H1 (cell line): ENCODE data around the gene PIEZO1. TPM values are rescaled to one million over a fixed set of nuclear protein-coding genes. Genes with fewer than 3 reads are reported as not detected.
A peak's percentile ranks its signal among the peaks of the same experiment; 100 is the strongest.

ENCODE experiments used
- CTCF ChIA-PET: fragments of 300-600 bp; sonication (Branson Sonifier 250); formaldehyde crosslinking; loops from one replicate; lab custom pipeline; 2021; ENCODE audit not compliant: partially characterized antibody; lab: Charles Lee
- POLR2A ChIA-PET: fragments of 300-600 bp; sonication (Branson Sonifier 250); formaldehyde crosslinking; loops from one replicate; lab custom pipeline; 2021; ENCODE audit warnings: inconsistent platforms; ENCODE audit not compliant: partially characterized antibody; lab: Charles Lee
- DNase-seq, 2 experiments: peaks; one replicate each; pipeline versions ENCODE4 v3.0.0 to v3.0.0-alpha.2; 2010 to 2022; ENCODE audit warnings: low spot score in 2 of 2, low read depth in 1 of 2, mixed read lengths in 1 of 2
- FAIRE-seq: peaks from 2 replicates; lab custom pipeline; 2011; peaks lifted over from hg19 to GRCh38; lab: Jason Lieb, UNC
- H2AFZ ChIP-seq: 2 replicates; pipeline ENCODE4 v1.8.1; 2012; ENCODE audit warnings: low read length, inconsistent platforms
- H2AK5ac ChIP-seq: 2 replicates; pipeline ENCODE4 v1.6.1; 2013; ENCODE audit warnings: low read depth, low read length
- H2BK120ac ChIP-seq: replicated peaks from 2 replicates; pipeline ENCODE3; 2013; ENCODE audit warnings: low read depth, low read length, inconsistent platforms
- H2BK12ac ChIP-seq: 2 replicates; pipeline ENCODE4 v1.6.1; 2013; ENCODE audit warnings: low read depth, low read length
- H2BK15ac ChIP-seq: 2 replicates; pipeline ENCODE4 v1.6.1; 2013; ENCODE audit warnings: low read length
- H2BK20ac ChIP-seq: 2 replicates; pipeline ENCODE4 v1.6.1; 2013; ENCODE audit warnings: low read length
- H2BK5ac ChIP-seq: 2 replicates; pipeline ENCODE4 v1.6.1; 2013; ENCODE audit warnings: low read depth, low read length
- H3K14ac ChIP-seq: 2 replicates; pipeline ENCODE4 v1.6.1; 2013; ENCODE audit warnings: inconsistent platforms; ENCODE audit not compliant: insufficient read length
- H3K18ac ChIP-seq: 2 replicates; pipeline ENCODE4 v1.6.1; 2013; ENCODE audit warnings: low read length; ENCODE audit errors: extremely low read depth
- H3K23ac ChIP-seq: 2 replicates; pipeline ENCODE4 v1.6.1; 2013; ENCODE audit warnings: inconsistent platforms; ENCODE audit not compliant: insufficient read length
- H3K23me2 ChIP-seq: 2 replicates; pipeline ENCODE4 v1.6.1; 2013; ENCODE audit warnings: low read depth, low read length
- H3K27ac ChIP-seq: 2 replicates; pipeline ENCODE4 v1.6.1; 2011; ENCODE audit warnings: low read depth, low read length, inconsistent platforms
- H3K27me3 ChIP-seq, 4 experiments: replicated peaks in 1 of 4; 1 replicate in 1 of 4; 2 replicates in 3 of 4; pipeline versions ENCODE4 v1.6.1 to v1.8.1; 2011 to 2013; ENCODE audit warnings: low read length in 3 of 4, mild to moderate bottlenecking in 3 of 4, inconsistent platforms in 2 of 4, mixed read lengths in 2 of 4, moderate library complexity in 1 of 4; ENCODE audit not compliant: control insufficient read depth in 3 of 4, insufficient read depth in 3 of 4; ENCODE audit errors: extremely low read depth in 1 of 4
- H3K36me3 ChIP-seq, 4 experiments: 2 replicates each; pipeline versions ENCODE4 v1.6.1 to v1.8.1; 2011 to 2013; ENCODE audit warnings: mild to moderate bottlenecking in 4 of 4, low read length in 3 of 4, moderate library complexity in 2 of 4, control low read depth in 1 of 4, inconsistent platforms in 1 of 4; ENCODE audit not compliant: insufficient read depth in 4 of 4, control insufficient read depth in 2 of 4
- H3K4ac ChIP-seq: replicated peaks from 2 replicates; pipeline ENCODE3; 2013; ENCODE audit warnings: low read length, low read depth, mixed read lengths, inconsistent platforms; ENCODE audit not compliant: insufficient read length
- H3K4me1 ChIP-seq, 4 experiments: replicated peaks in 1 of 4; 1 replicate in 1 of 4; 2 replicates in 3 of 4; pipeline versions ENCODE4 v1.6.1 to v1.8.1; 2011 to 2013; ENCODE audit warnings: low read length in 3 of 4, inconsistent platforms in 2 of 4, mixed read lengths in 1 of 4; ENCODE audit not compliant: insufficient read depth in 4 of 4, control insufficient read depth in 3 of 4
- H3K4me2 ChIP-seq, 2 experiments: 2 replicates each; pipeline versions ENCODE4 v1.6.1 to v1.8.1; 2011 to 2013; ENCODE audit warnings: low read depth in 2 of 2, low read length in 2 of 2, control low read depth in 1 of 2, inconsistent platforms in 1 of 2, mild to moderate bottlenecking in 1 of 2; ENCODE audit not compliant: insufficient read depth in 1 of 2
- H3K4me3 ChIP-seq, 4 experiments: fragments of 200-600, 300-600 bp in 1 of 4; sonication (generic), shearing (Covaris generic), sonication (Bioruptor Twin) in 1 of 4; 2 replicates each; pipeline versions ENCODE4 v1.5.1 to v1.8.1; 2011 to 2016; ENCODE audit warnings: low read length in 4 of 4, low read depth in 3 of 4, control low read depth in 2 of 4, inconsistent platforms in 2 of 4, mild to moderate bottlenecking in 2 of 4, mixed read lengths in 1 of 4, moderate library complexity in 1 of 4; ENCODE audit not compliant: insufficient read depth in 2 of 4; ENCODE audit errors: extremely low read depth in 1 of 4
- H3K56ac ChIP-seq: replicated peaks from 2 replicates; pipeline ENCODE3; 2013; ENCODE audit warnings: low read depth, mild to moderate bottlenecking, mixed read lengths, low read length, inconsistent platforms; ENCODE audit not compliant: insufficient read length
- H3K79me1 ChIP-seq: 2 replicates; pipeline ENCODE4 v1.6.1; 2013; ENCODE audit warnings: low read depth, low read length, control low read depth
- H3K79me2 ChIP-seq, 2 experiments: 2 replicates each; pipeline versions ENCODE4 v1.6.1 to v1.8.1; 2012 to 2013; ENCODE audit warnings: low read length in 2 of 2, mild to moderate bottlenecking in 2 of 2, inconsistent platforms in 1 of 2; ENCODE audit not compliant: insufficient read depth in 2 of 2, control insufficient read depth in 1 of 2
- H3K9ac ChIP-seq, 4 experiments: replicated peaks in 1 of 4; 1 replicate in 1 of 4; 2 replicates in 3 of 4; pipeline versions ENCODE4 v1.6.1 to v1.8.1; 2011 to 2013; ENCODE audit warnings: low read depth in 3 of 4, low read length in 3 of 4, control low read depth in 2 of 4, mild to moderate bottlenecking in 2 of 4, moderate library complexity in 2 of 4, inconsistent platforms in 1 of 4; ENCODE audit errors: extremely low read depth in 1 of 4
- H3K9me3 ChIP-seq, 2 experiments: 2 replicates each; pipeline versions ENCODE4 v1.6.1 to v1.8.1; 2012 to 2013; ENCODE audit warnings: mild to moderate bottlenecking in 2 of 2, moderate library complexity in 2 of 2, control low read depth in 1 of 2, inconsistent platforms in 1 of 2, low read depth in 1 of 2, low read length in 1 of 2, mixed read lengths in 1 of 2; ENCODE audit not compliant: insufficient read depth in 2 of 2
- H4K20me1 ChIP-seq, 2 experiments: replicated peaks in 1 of 2; 2 replicates each; pipeline versions ENCODE3 to v1.8.1; 2011 to 2013; ENCODE audit warnings: inconsistent platforms in 2 of 2, low read length in 2 of 2, mild to moderate bottlenecking in 1 of 2; ENCODE audit not compliant: insufficient read depth in 2 of 2, control insufficient read depth in 1 of 2
- H4K5ac ChIP-seq: 2 replicates; pipeline ENCODE4 v1.6.1; 2013; ENCODE audit warnings: low read length, low read depth, mixed read lengths, inconsistent platforms; ENCODE audit not compliant: insufficient read length
- H4K8ac ChIP-seq: 2 replicates; pipeline ENCODE4 v1.8.0; 2013; ENCODE audit warnings: mild to moderate bottlenecking, moderate library complexity, low read length, inconsistent platforms; ENCODE audit not compliant: insufficient read depth; ENCODE audit errors: extremely low read depth
- H4K91ac ChIP-seq: replicated peaks from 2 replicates; pipeline ENCODE3; 2013; ENCODE audit warnings: low read length, mixed read lengths, inconsistent platforms; ENCODE audit not compliant: insufficient read length
- CEBPB ChIP-seq: IDR thresholded peaks from 2 replicates; pipeline ENCODE4 v1.6.1; 2012; ENCODE audit warnings: low read depth, low read length
- CTBP2 ChIP-seq: IDR thresholded peaks from 2 replicates; pipeline ENCODE4 v1.7.0; 2011; ENCODE audit warnings: borderline replicate concordance, mild to moderate bottlenecking, moderate library complexity, mixed read lengths, low read length; ENCODE audit not compliant: insufficient read depth, insufficient read length
- CTCF ChIP-seq, 3 experiments: IDR thresholded peaks; 1 replicate in 2 of 3; 2 replicates in 1 of 3; pipeline versions ENCODE4 v1.5.1 to v1.6.1; 2011; ENCODE audit warnings: low read length in 3 of 3, mild to moderate bottlenecking in 3 of 3, inconsistent platforms in 2 of 3, low read depth in 1 of 3, moderate library complexity in 1 of 3; ENCODE audit not compliant: insufficient read depth in 1 of 3; ENCODE audit errors: control extremely low read depth in 1 of 3
- HDAC2 ChIP-seq, 2 experiments: fragments of 300-600 bp in 1 of 2; sonication (generic) in 1 of 2; IDR thresholded peaks; 2 replicates each; pipeline ENCODE4 v1.6.1; 2011 to 2012; ENCODE audit warnings: low read depth in 2 of 2, low read length in 2 of 2, mild to moderate bottlenecking in 2 of 2, moderate library complexity in 2 of 2, borderline replicate concordance in 1 of 2, inconsistent platforms in 1 of 2
- MAFK ChIP-seq: IDR thresholded peaks from 2 replicates; pipeline ENCODE4 v1.6.1; 2012; ENCODE audit warnings: low read depth, mild to moderate bottlenecking, improper control_type of control experiment, low read length
- NRF1 ChIP-seq: IDR thresholded peaks from 2 replicates; pipeline ENCODE4 v1.6.1; 2011; ENCODE audit warnings: mild to moderate bottlenecking, low read depth, low read length, improper control_type of control experiment
- RBBP5 ChIP-seq: IDR thresholded peaks from 2 replicates; pipeline ENCODE4 v1.7.1; 2012; ENCODE audit warnings: low read depth, mild to moderate bottlenecking, inconsistent platforms, low read length, moderate library complexity, borderline replicate concordance
- RFX5 ChIP-seq: IDR thresholded peaks from 2 replicates; pipeline ENCODE4 v1.6.1; 2011; ENCODE audit warnings: low read depth, low read length, improper control_type of control experiment, borderline replicate concordance
- RXRA ChIP-seq: IDR thresholded peaks from 2 replicates; pipeline ENCODE4 v1.6.1; 2011; ENCODE audit warnings: low read depth, mild to moderate bottlenecking, low read length, moderate library complexity; ENCODE audit not compliant: insufficient read depth
- TAF7 ChIP-seq: optimal IDR thresholded peaks from 2 replicates; pipeline ENCODE3; 2011; ENCODE audit warnings: low read depth, mild to moderate bottlenecking, inconsistent platforms, low read length, moderate library complexity, borderline replicate concordance
- WGBS, 2 experiments: shearing (Covaris generic) in 1 of 2; methylation state at CpG; one replicate each; pipeline versions ENCODE4 v1.1.6 to v1.1.7; 2013 to 2015; ENCODE audit warnings: low lambda C conversion rate in 2 of 2, mixed read lengths in 2 of 2, inconsistent platforms in 1 of 2, low coverage in 1 of 2, missing lambda C conversion rate in 1 of 2; ENCODE audit not compliant: insufficient replicate concordance in 2 of 2, insufficient coverage in 1 of 2, insufficient read length in 1 of 2; ENCODE audit errors: extremely low coverage in 1 of 2, missing lambda C conversion rate in 1 of 2; 5-methylcytosine and 5-hydroxymethylcytosine counted together
- polyA plus RNA-seq, 7 experiments: library from polyadenylated mRNA; depleted of rRNA in 3 of 7; stranded (reverse) in 5 of 7; unstranded in 2 of 7; fragments of >200 nt in 5 of 7; fragments of 200-250 nt in 2 of 7; gene quantifications; 1 replicate in 5 of 7; 2 replicates in 1 of 7; 4 replicates in 1 of 7; pipeline versions ENCODE4 v1.2.1 to v1.2.3, GENCODE V29; 2011 to 2013; ENCODE audit warnings: missing spikeins in 2 of 7, mixed read lengths in 2 of 7
- total RNA-seq: library from RNA; stranded (reverse); fragmentation: NEBNext Ultra II Directional; extraction: Animal tissue kit (Norgen Biotek cat#: 25700); gene quantifications from 2 replicates; pipeline ENCODE4 v1.2.1, GENCODE V29; 2021

The PIEZO1 gene
- total and polyA plus RNA-seq, 2 of the 8 experiments (the other 6 are each of a cell fraction or from before 2014, with no cell fraction given), result 42.3 to 67.5 TPM

- H3K4me1 ChIP-seq, result peaks cover 4 to 37% (median 29%) of the 10 kb centered on the region in 4 experiments
- peaks cover 0 to 2% of the 10 kb centered on the region in 2 experiments; a peak in 2 of 4 replicates for H3K79me2 ChIP-seq
- peak overlapping the region; percentile 30 to 64; a peak in 3 of 4 replicates for H3K4me2 ChIP-seq
- no peak overlapping the region for H2BK120ac ChIP-seq
- peak overlapping the region; percentile 64 for H3K27ac ChIP-seq
- H2AFZ ChIP-seq, result no peak overlapping the region
- peak overlapping the region; percentile 66 for H4K91ac ChIP-seq
- H3K27me3 ChIP-seq, result no peaks in the 10 kb centered on the region
- DNase-seq (no peak), FAIRE-seq (no peak)
- no peaks in the 10 kb centered on the region for H3K36me3 ChIP-seq
- H4K8ac ChIP-seq, result peak overlapping the region; percentile 36; the same call in 1 of the 2 replicates
- H4K20me1 ChIP-seq, result peaks cover 2 to 13% of the 10 kb centered on the region in 2 experiments
- H3K23ac ChIP-seq, result no peak overlapping the region
- CTCF ChIA-PET, result interaction anchor here (0.6 to 25.0 kb wide), 15 partner anchors 10 to 470 kb away, joined by 3 to 251 read pairs (median 5); no protein-coding TSS in a partner anchor
- peak overlapping the region; percentile 78; the same call in 1 of the 2 replicates for H3K18ac ChIP-seq
- 77% methylated on average over 10 of the region's 10 CpGs; no CpG with 5 or more reads in 1 of the 2 experiments for WGBS, 2 experiments
- H3K4ac ChIP-seq, result no peak overlapping the region
- POLR2A ChIA-PET, result interaction anchor here (1.8 to 4.1 kb wide), 6 partner anchors 10 to 48 kb away, joined by 3 to 22 read pairs (median 12); partner anchors contain the start of gene APRT
- peak overlapping the region; percentile 82 for H2BK5ac ChIP-seq
- no peaks in the 10 kb centered on the region for H3K23me2 ChIP-seq
- H3K14ac ChIP-seq, result no peak overlapping the region
- peak overlapping the region; percentile 41 for H4K5ac ChIP-seq
- H2AK5ac ChIP-seq, result peak overlapping the region; percentile 92
- H3K56ac ChIP-seq, result no peak overlapping the region
- peak overlapping the region; percentile 95 for H2BK12ac ChIP-seq
- H2BK15ac ChIP-seq, result no peak overlapping the region
- H3K9ac ChIP-seq, result peak overlapping the region in 1 of 4 experiments; percentile 31; a peak in 2 of 7 replicates
- H3K9me3 ChIP-seq, result no peaks in the 10 kb centered on the region
- no peak overlapping the region; the same call in 1 of the 2 replicates for H2BK20ac ChIP-seq
- H3K4me3 ChIP-seq, result no peak overlapping the region
- H3K79me1 ChIP-seq, result peaks cover 6% of the 10 kb centered on the region
- TF ChIP-seq CTCF (IDR thresholded peaks at IDR 0.05; ENCODE audit: control extremely low read depth in 1 of 3, insufficient read depth in 1 of 3, low read depth in 1 of 3, low read length in 3 of 3) (no peak), RXRA (no peak), HDAC2 (IDR thresholded peaks at IDR 0.05; ENCODE audit: borderline replicate concordance in 1 of 2, low read depth in 2 of 2, low read length in 2 of 2) (no peak), TAF7 (no peak), CTBP2 (no peak), RFX5 (no peak), MAFK (no peak), NRF1 (no peak), RBBP5 (no peak), CEBPB (no peak)
Observed at GRCh38 chr16:88762941-88763340, 22.1 kb downstream of the PIEZO1 start.
